Thyroid gland (tissue), 4 donors: Measurements from ENCODE around the gene GALNT10. TPM values are rescaled to one million over a fixed set of nuclear protein-coding genes. Genes with fewer than 3 reads are reported as not detected.
A peak's percentile ranks its signal among the peaks of the same experiment; 100 is the strongest.

Experiments
- DNase-seq, 2 donors: peaks; one replicate each; pipeline ENCODE4 v3.0.0-alpha.2; 2019
- H3K27ac ChIP-seq, 3 donors: fragments of 200-600 bp; sonication (generic); 1 replicate in 2 of 3; 2 replicates in 1 of 3; pipeline ENCODE4 v1.5.1; 2016 to 2019; ENCODE audit warnings: mild to moderate bottlenecking in 1 of 3, moderate library complexity in 1 of 3
- H3K27me3 ChIP-seq: fragments of 200-600 bp; sonication (generic); one replicate; pipeline ENCODE4 v1.5.1; 2019
- H3K36me3 ChIP-seq, 2 donors: fragments of 200-600 bp; sonication (generic); one replicate each; pipeline ENCODE4 v1.5.1; 2016 to 2019
- H3K4me1 ChIP-seq, 2 donors: fragments of 200-600 bp; sonication (generic); one replicate each; pipeline ENCODE4 v1.5.1; 2017 to 2019
- H3K4me3 ChIP-seq, 3 donors: fragments of 200-600 bp; sonication (generic); replicated peaks in 1 of 3; 1 replicate in 2 of 3; 2 replicates in 1 of 3; pipeline ENCODE4 v1.5.1; 2016; ENCODE audit warnings: mild to moderate bottlenecking in 1 of 3
- H3K9me3 ChIP-seq: fragments of 200-600 bp; sonication (generic); one replicate; pipeline ENCODE4 v1.5.1; 2017
- CTCF ChIP-seq, 6 experiments: fragments of 200-600 bp in 3 of 6; fragments of 450-650 bp in 3 of 6; sonication (generic) in 3 of 6; IDR thresholded peaks; one replicate each; pipeline ENCODE4 v1.5.1; 2016 to 2019; ENCODE audit warnings: antibody characterized with exemption in 6 of 6, mild to moderate bottlenecking in 2 of 6, inconsistent platforms in 1 of 6, moderate library complexity in 1 of 6
- POLR2A ChIP-seq, 2 donors: fragments of 450-650 bp; IDR thresholded peaks; one replicate each; pipeline ENCODE4 v1.6.1; 2017; ENCODE audit warnings: antibody characterized with exemption in 2 of 2, mild to moderate bottlenecking in 2 of 2, moderate library complexity in 1 of 2
- WGBS, 2 donors: methylation state at CpG; one replicate each; pipeline ENCODE4 v1.1.5; 2017; 5-methylcytosine and 5-hydroxymethylcytosine counted together
- intact Hi-C: fragments of 100-400 bp; cut with DNase I; formaldehyde crosslinking; loops from one replicate; pipeline ENCODE4 v1.15.1; 2023
- total RNA-seq, 4 donors: library from RNA; depleted of rRNA; stranded (reverse); fragments of >200 nt; gene quantifications; one replicate each; pipeline ENCODE4 v1.2.3, GENCODE V29; 2016

GALNT10 gene
- total RNA-seq, 4 donors from 2014 or later, result 33.3 to 69.6 (median 58.1) TPM

DNA sequence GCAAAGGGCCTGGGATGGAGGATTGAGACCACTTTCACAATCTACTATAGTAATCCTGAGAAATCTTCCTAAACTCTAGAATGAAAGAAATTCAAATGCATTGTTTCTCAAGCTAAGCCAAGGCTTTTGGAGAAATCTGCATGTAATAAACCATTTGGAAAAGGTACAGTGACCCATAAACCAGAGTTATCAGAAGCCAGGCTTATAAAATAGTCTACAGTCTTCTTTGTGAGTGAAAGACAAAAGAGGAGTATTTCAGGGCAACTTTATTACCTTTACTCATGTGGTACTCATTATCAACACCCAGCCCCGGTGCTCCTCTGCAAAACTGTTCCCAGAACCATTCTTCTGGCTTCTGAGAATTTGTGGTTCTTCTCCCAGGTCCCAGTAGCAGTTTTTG lies 87.0 kb downstream of the GALNT10 start:
- no peaks in the 10 kb centered on the region for H3K9me3 ChIP-seq
- peaks cover 22 to 24% of the 10 kb centered on the region in 2 donors for H3K4me1 ChIP-seq
- no peak overlapping the region for H3K27ac ChIP-seq
- H3K36me3 ChIP-seq, result no peaks in the 10 kb centered on the region
- DNase-seq, result no peak
- 88% methylated on average over 1 of the region's 1 CpG for WGBS, 2 donors
- intact Hi-C loops, result no loop called here
- no peak overlapping the region for H3K4me3 ChIP-seq
- TF ChIP-seq POLR2A (IDR thresholded peaks at IDR 0.05) (no peak), CTCF (IDR thresholded peaks at IDR 0.05) (no peak)
- no peaks in the 10 kb centered on the region for H3K27me3 ChIP-seq

DNA sequence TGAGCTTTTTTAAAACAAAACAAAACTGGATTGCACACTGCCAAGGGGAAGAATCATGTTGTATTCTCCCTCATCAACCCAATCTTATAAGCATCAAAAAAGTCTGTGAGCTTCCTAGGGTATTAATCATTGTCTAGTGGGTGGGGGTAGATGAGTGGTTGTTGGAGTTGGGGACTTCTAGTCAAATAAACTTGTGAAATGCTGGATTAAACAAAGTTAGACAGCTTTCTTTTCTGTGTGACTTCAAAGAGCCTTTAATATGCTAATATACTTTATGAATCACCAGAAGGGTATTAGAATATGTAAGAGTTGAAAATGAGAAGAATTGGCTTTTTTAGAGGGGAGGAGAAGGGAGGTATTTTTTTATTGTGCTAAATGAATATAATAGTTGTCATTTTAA lies 87.7 kb downstream of the GALNT10 start:
- TF ChIP-seq CTCF (IDR thresholded peaks at IDR 0.05) (no peak), POLR2A (IDR thresholded peaks at IDR 0.05) (no peak)
- DNase-seq, result no peak
- H3K4me3 ChIP-seq, result no peak overlapping the region
- no peaks in the 10 kb centered on the region for H3K9me3 ChIP-seq
- H3K4me1 ChIP-seq, result peaks cover 16 to 18% of the 10 kb centered on the region in 2 donors
- H3K36me3 ChIP-seq, result no peaks in the 10 kb centered on the region
- H3K27ac ChIP-seq, result no peak overlapping the region
- no peaks in the 10 kb centered on the region for H3K27me3 ChIP-seq
- intact Hi-C loops, result no loop called here

- intact Hi-C loops, result no loop called here
These were observed 88.4 kb downstream of the GALNT10 start for GRCh38 chr5:154278908-154279307.

GRCh38 chr5:154284433-154284832 lies 93.9 kb downstream of the GALNT10 start:
- 90 to 95% methylated on average over 2 of the region's 2 CpGs for WGBS, 2 donors
- no peaks in the 10 kb centered on the region for H3K36me3 ChIP-seq
- H3K9me3 ChIP-seq, result no peaks in the 10 kb centered on the region
- H3K27ac ChIP-seq, result no peak overlapping the region
- TF ChIP-seq CTCF (IDR thresholded peaks at IDR 0.05) (no peak), POLR2A (IDR thresholded peaks at IDR 0.05) (no peak)
- no peak for DNase-seq
- H3K4me3 ChIP-seq, result no peak overlapping the region
- no peaks in the 10 kb centered on the region for H3K27me3 ChIP-seq
- peaks cover 23 to 29% of the 10 kb centered on the region in 2 donors for H3K4me1 ChIP-seq
- intact Hi-C loops, result no loop called here

More at GRCh38 chr5:154278908-154279307, 88.4 kb downstream of the GALNT10 start:
- H3K4me3 ChIP-seq, result no peak overlapping the region
- TF ChIP-seq CTCF (IDR thresholded peaks at IDR 0.05), result no peak
- TF ChIP-seq POLR2A (IDR thresholded peaks at IDR 0.05), result no peak
- no peaks in the 10 kb centered on the region for H3K9me3 ChIP-seq
- no peak overlapping the region for H3K27ac ChIP-seq
- no peak for DNase-seq
- H3K36me3 ChIP-seq, result no peaks in the 10 kb centered on the region
- peaks cover 8 to 10% of the 10 kb centered on the region in 2 donors for H3K4me1 ChIP-seq
- no peaks in the 10 kb centered on the region for H3K27me3 ChIP-seq

- Histone ChIP-seq H3K27me3 (no peaks in the 10 kb centered on the region), H3K27ac (peak overlapping the region in 1 of 3 donors; percentile 87), H3K9me3 (no peaks in the 10 kb centered on the region), H3K4me3 (no peak overlapping the region), H3K36me3 (no peaks in the 10 kb centered on the region), H3K4me1 (peaks cover 23 to 29% of the 10 kb centered on the region in 2 donors)
- intact Hi-C loops, result no loop called here
- no peak for DNase-seq
- no peak for TF ChIP-seq POLR2A (IDR thresholded peaks at IDR 0.05)
- no peak for TF ChIP-seq CTCF (IDR thresholded peaks at IDR 0.05)
- WGBS, 2 donors, result 84% methylated on average over 4 of the region's 4 CpGs
These were observed 95.3 kb downstream of the GALNT10 start for GRCh38 chr5:154285661-154286408.
